ENCODE results near the gene RFT1. TPM values are rescaled to one million over a fixed set of nuclear protein-coding genes. Genes with fewer than 3 reads are reported as not detected.
A peak's percentile ranks its signal among the peaks of the same experiment; 100 is the strongest.

RFT1 gene
- total RNA-seq, 1 experiment from 2014 or later: 33.6 TPM

- ChIA-PET CTCF (no interaction called here), POLR2A (no interaction called here), RAD21 (ENCODE audit: low non-redundant PET in 1 of 2, low total read pairs in 2 of 2, uncharacterized antibody in 2 of 2, unreplicated experiment in 2 of 2) (no interaction called here)
- peak overlapping the region; percentile 68 for H3K9ac ChIP-seq (ENCODE audit: low read length)
- H4K20me1 ChIP-seq (ENCODE audit: insufficient read depth): no peaks in the 10 kb centered on the region
- intact Hi-C loops (cut with micrococcal nuclease): no loop called here
- H3K27me3 ChIP-seq (ENCODE audit: insufficient read depth, low read length): no peaks in the 10 kb centered on the region
- no peaks in the 10 kb centered on the region for H3K36me3 ChIP-seq (ENCODE audit: control insufficient read depth in 1 of 2, insufficient read depth in 2 of 2, low read length in 2 of 2)
- no peaks in the 10 kb centered on the region for H3K9me3 ChIP-seq (ENCODE audit: control insufficient read depth in 1 of 2, insufficient read depth in 1 of 2, low read depth in 1 of 2, low read length in 2 of 2)
- ATAC-seq (no peak), DNase-seq (ENCODE audit: low read depth, low spot score) (no peak)
- peaks cover 10 to 26% of the 10 kb centered on the region in 2 experiments for H3K4me1 ChIP-seq (ENCODE audit: control insufficient read depth in 1 of 2, insufficient read depth in 2 of 2, low read length in 2 of 2)
- H3K27ac ChIP-seq (ENCODE audit: low read depth, low read length): no peak overlapping the region
- peaks cover 34% of the 10 kb centered on the region for H3K79me2 ChIP-seq (ENCODE audit: insufficient read depth, low read length)
- no peak overlapping the region for H2AFZ ChIP-seq (ENCODE audit: low read depth, low read length, poor library complexity, severe bottlenecking)
- H3K9me2 ChIP-seq (ENCODE audit: insufficient read depth): no peaks in the 10 kb centered on the region
- TF ChIP-seq CBX3 (IDR thresholded peaks at IDR 0.05; ENCODE audit: low read depth) (no peak), RAD21 (IDR thresholded peaks at IDR 0.05; ENCODE audit: low read depth) (no peak), ATF3 (IDR thresholded peaks at IDR 0.05) (no peak), SP1 (IDR thresholded peaks at IDR 0.05; ENCODE audit: low read depth) (no peak), FOSL1 (IDR thresholded peaks at IDR 0.05; ENCODE audit: low read depth) (no peak), CEBPB (IDR thresholded peaks at IDR 0.05; ENCODE audit: low read depth) (no peak), SRF (IDR thresholded peaks at IDR 0.05; ENCODE audit: low read depth) (no peak), TCF7L2 (IDR thresholded peaks at IDR 0.05; ENCODE audit: borderline replicate concordance, extremely low read depth, insufficient read depth, insufficient read length) (no peak), ZNF274 (IDR thresholded peaks at IDR 0.05; ENCODE audit: low read depth, low read length) (no peak), ZFX (IDR thresholded peaks at IDR 0.05) (no peak), CTCF (IDR thresholded peaks at IDR 0.05 in 2 of 3, conservative IDR thresholded peaks at IDR 0.05 in 1 of 3; ENCODE audit: borderline replicate concordance in 1 of 3, insufficient read depth in 1 of 3, low read depth in 2 of 3, low read length in 2 of 3) (no peak), ZBTB33 (IDR thresholded peaks at IDR 0.05; ENCODE audit: extremely low read depth, insufficient replicate concordance, low read length) (no peak), JUND (IDR thresholded peaks at IDR 0.05) (no peak), EZH2 (IDR thresholded peaks at IDR 0.05) (no peak), REST (IDR thresholded peaks at IDR 0.05; ENCODE audit: low read depth) (no peak), POLR2A (IDR thresholded peaks at IDR 0.05; ENCODE audit: borderline replicate concordance, extremely low read depth, insufficient read depth, insufficient read length) (no peak), MAX (IDR thresholded peaks at IDR 0.05) (no peak)
- BruUV-seq (replicated peaks): TSS peak; percentile 63
- peak overlapping the region; percentile 67 to 79 for H3K4me3 ChIP-seq (replicated peaks in 1 of 2; ENCODE audit: low read depth in 1 of 2, low read length in 2 of 2)
- peak overlapping the region; percentile 94 for H3K4me2 ChIP-seq (ENCODE audit: low read length)
These were observed 85.9 kb downstream of the RFT1 start for GRCh38 chr3:53044371-53044710.
